Adipocyte (in vitro differentiated cells): ENCODE measurements around the gene RGS14.
"Not testable (repeated sequence)": the region's sequence is repeated elsewhere in the genome, so short reads cannot be mapped to it uniquely, and the experiment has no call there.

Experiments
- DNase-seq: peaks from one replicate; pipeline ENCODE4 v3.0.0-alpha.2; 2015; ENCODE audit warnings: low read depth
- H3K27me3 ChIP-seq: replicated peaks from 2 replicates; pipeline ENCODE4 v1.7.0; 2013; ENCODE audit warnings: mild to moderate bottlenecking, low read length, moderate library complexity; ENCODE audit not compliant: control insufficient read depth, insufficient read depth
- H3K36me3 ChIP-seq: 2 replicates; pipeline ENCODE4 v1.7.0; 2013; ENCODE audit warnings: low read length, mild to moderate bottlenecking, moderate library complexity; ENCODE audit not compliant: control insufficient read depth, insufficient read depth, severe bottlenecking
- H3K4me1 ChIP-seq: 2 replicates; pipeline ENCODE4 v1.7.0; 2013; ENCODE audit warnings: mild to moderate bottlenecking, low read length, moderate library complexity; ENCODE audit not compliant: control insufficient read depth, insufficient read depth
- H3K4me3 ChIP-seq: 2 replicates; pipeline ENCODE4 v1.7.0; 2013; ENCODE audit warnings: mild to moderate bottlenecking, low read length, moderate library complexity
- H3K9ac ChIP-seq: 2 replicates; pipeline ENCODE4 v1.7.0; 2013; ENCODE audit warnings: mild to moderate bottlenecking, low read length, moderate library complexity
- H3K9me3 ChIP-seq: 2 replicates; pipeline ENCODE4 v1.7.0; 2013; ENCODE audit warnings: mild to moderate bottlenecking, low read length, moderate library complexity; ENCODE audit not compliant: control insufficient read depth

The RGS14 gene

DNA sequence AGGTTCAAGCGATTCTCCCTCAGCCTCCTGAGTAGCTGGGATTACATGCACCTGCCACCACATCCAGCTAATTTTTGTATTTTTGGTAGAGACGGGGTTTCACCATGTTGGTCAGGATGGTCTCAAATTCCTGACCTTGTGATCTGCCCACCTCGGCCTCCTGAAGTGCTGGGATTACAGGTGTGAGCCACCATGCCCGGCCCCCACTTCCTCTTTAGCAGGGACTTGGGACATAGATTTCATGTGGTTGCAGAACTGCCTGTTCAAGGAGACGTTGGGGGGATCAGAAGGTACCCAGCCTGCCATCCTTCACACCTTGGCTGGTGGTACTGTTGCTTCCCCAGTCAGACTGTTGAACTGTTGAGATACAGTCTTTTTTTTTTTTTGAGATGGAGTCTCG is 59.4 kb downstream of the RGS14 start:
- not testable (repeated sequence) for H3K36me3 ChIP-seq

DNA sequence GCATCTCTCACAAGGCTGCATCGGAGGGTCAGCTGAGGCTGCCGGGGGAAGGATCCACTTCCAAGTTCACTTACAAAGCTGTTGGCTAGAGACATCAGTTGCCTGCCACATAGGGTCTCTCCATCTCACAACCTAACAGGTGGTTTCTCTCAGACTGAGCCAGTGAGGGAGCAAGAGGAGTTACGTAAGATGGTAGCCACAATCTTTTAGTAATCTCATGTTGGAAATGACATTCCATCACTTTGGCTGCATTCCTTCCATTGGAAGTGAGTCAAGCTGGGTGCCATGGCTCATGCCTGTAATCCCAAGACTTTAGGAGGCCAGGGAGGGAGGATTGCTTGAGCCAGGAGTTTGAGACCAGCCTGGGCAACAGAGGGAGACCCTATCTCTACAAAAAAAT is 61.3 kb downstream of the RGS14 start:
- no peak overlapping the region for H3K4me3 ChIP-seq
- no peaks in the 10 kb centered on the region for H3K9me3 ChIP-seq
- no peak overlapping the region for H3K9ac ChIP-seq
- peak; percentile 52 for DNase-seq
- peaks cover 6% of the 10 kb centered on the region for H3K4me1 ChIP-seq
- H3K36me3 ChIP-seq: no peaks in the 10 kb centered on the region
- H3K27me3 ChIP-seq: peaks cover 3% of the 10 kb centered on the region

More for the DNA sequence above, 59.4 kb downstream of the RGS14 start:
- not testable (repeated sequence) for H3K4me3 ChIP-seq, H3K9ac ChIP-seq, H3K4me1 ChIP-seq, DNase-seq, H3K9me3 ChIP-seq
- H3K27me3 ChIP-seq: peaks cover 14% of the 10 kb centered on the region

DNA sequence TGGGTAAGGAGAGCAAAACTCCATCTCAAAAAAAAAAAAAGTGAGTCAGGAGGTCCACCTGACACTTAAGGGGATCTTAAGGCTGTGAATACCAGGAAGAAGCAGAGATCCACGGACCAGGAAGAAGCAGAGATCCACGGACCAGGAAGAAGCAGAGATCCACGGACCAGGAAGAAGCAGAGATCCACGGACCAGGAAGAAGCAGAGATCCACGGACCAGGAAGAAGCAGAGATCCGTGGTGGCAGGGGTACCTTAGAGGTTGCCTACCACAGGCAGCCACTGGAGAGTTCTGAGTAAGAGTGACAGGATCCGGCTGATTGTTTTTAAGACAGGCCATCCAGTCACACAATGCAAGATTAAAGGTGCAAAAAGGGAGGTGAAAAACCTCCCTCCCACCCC is 62.7 kb downstream of the RGS14 start:
- not testable (repeated sequence) for H3K4me1 ChIP-seq, H3K4me3 ChIP-seq, H3K36me3 ChIP-seq, H3K9ac ChIP-seq, H3K9me3 ChIP-seq, DNase-seq, H3K27me3 ChIP-seq

DNA sequence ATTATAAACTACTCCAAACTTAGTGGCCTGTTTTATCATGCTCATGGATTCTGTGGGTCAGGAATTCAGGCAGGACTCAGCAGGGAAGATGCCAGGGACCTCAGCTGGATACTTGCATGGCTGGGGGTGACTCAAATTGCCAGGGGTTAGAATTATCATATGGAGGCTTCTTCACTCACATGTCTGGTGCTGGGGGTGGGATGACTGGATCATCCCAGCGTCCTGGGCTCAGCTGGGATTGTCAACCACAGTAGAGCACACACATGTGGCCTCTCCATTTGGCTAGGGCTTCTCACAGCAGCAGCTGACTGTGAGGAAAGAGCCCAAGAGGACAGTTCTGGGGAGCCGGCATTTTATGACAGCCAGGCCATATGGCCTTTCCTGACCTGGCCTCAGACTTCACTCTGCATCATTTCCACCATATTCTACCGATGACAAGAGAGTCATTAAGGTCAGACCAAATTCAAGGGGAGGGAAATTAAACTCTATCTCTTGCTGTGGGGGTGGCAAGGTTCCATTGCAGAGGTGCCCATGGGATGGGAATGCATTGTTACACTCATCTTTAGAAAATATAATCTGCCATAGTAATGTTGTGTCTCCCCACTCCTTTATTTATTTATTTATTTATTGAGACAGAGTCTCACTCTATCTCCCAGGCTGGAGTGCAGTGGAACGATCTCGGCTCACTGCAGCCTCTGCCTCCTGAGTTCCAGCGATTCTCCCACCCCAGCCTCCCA is 63.5 kb downstream of the RGS14 start:
- Histone ChIP-seq H3K9ac (no peak overlapping the region), H3K36me3 (no peaks in the 10 kb centered on the region), H3K9me3 (no peaks in the 10 kb centered on the region), H3K4me3 (no peak overlapping the region), H3K27me3 (no peaks in the 10 kb centered on the region), H3K4me1 (peaks cover 10% of the 10 kb centered on the region)
- no peak for DNase-seq
